Astrocyte (in vitro differentiated cells and primary cell): ENCODE measurements around the gene ESRP2.

Source experiments
- EZH2 ChIP-seq: IDR thresholded peaks from 2 replicates; pipeline ENCODE4 v1.6.1; 2012; ENCODE audit warnings: mild to moderate bottlenecking, low read length, inconsistent platforms; ENCODE audit not compliant: insufficient read depth
- TF ChIP-seq, protein P1 (sequence below): IDR thresholded peaks from 2 replicates; pipeline ENCODE4 v1.5.1; 2011; ENCODE audit warnings: low read depth, mild to moderate bottlenecking, inconsistent platforms, low read length, moderate library complexity; ENCODE audit not compliant: insufficient read depth

DNA sequence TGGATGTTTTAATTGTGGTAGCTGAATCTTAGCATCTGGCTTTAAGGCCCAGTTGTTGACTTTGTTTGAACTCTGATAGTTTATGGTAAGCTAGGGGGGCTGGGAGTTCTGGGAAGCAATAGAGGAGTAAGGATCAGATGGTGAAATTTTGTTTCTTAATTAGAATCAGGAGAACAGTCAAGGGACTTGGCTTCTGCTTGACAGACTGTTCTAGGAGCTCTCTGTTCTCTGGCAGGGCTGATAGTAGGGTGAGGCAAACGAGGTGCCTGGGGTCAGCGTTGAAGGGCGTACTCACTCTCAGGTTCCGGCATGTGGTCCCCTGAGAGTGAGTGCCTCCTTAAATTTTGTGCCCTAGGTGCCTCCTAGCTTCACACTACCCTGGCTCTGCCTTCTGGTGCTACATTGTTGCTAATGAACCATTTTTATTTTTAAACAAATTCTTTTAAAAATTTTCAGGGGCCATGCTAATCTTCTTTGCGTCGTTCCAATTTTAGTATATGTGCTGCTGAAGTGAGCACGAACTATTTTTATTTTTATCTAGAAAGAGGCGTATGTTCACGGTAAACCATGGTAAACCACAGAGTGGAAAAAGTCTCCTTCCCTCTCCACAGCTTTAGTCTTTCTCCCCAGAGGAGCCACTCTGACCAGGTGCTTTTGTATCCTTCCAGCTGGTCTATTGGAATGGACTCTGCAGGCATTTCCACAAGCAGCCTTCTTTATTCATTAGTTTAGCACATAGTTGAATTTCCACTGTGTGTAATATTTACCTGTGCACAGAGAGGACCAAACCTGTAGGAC is 48.1 kb upstream of the ESRP2 start:
- TF ChIP-seq, protein P1, sequence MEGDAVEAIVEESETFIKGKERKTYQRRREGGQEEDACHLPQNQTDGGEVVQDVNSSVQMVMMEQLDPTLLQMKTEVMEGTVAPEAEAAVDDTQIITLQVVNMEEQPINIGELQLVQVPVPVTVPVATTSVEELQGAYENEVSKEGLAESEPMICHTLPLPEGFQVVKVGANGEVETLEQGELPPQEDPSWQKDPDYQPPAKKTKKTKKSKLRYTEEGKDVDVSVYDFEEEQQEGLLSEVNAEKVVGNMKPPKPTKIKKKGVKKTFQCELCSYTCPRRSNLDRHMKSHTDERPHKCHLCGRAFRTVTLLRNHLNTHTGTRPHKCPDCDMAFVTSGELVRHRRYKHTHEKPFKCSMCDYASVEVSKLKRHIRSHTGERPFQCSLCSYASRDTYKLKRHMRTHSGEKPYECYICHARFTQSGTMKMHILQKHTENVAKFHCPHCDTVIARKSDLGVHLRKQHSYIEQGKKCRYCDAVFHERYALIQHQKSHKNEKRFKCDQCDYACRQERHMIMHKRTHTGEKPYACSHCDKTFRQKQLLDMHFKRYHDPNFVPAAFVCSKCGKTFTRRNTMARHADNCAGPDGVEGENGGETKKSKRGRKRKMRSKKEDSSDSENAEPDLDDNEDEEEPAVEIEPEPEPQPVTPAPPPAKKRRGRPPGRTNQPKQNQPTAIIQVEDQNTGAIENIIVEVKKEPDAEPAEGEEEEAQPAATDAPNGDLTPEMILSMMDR = no peak
- no peak for TF ChIP-seq EZH2
